GM23248 (cell line): ENCODE measurements around the gene PTK6.

ENCODE experiments used
- EZH2 ChIP-seq: fragments of 200-600 bp; sonication (generic); IDR thresholded peaks from 2 replicates; pipeline ENCODE4 v1.6.1; 2018; ENCODE audit warnings: antibody characterized with exemption, mild to moderate bottlenecking; ENCODE audit not compliant: insufficient read depth, poor library complexity, severe bottlenecking
- EZH2phosphoT487 ChIP-seq: fragments of 200-600 bp; sonication (generic); IDR thresholded peaks from 2 replicates; pipeline ENCODE4 v1.6.1; 2018; ENCODE audit warnings: antibody characterized with exemption, moderate library complexity, mild to moderate bottlenecking, low read depth; ENCODE audit not compliant: insufficient read depth

DNA sequence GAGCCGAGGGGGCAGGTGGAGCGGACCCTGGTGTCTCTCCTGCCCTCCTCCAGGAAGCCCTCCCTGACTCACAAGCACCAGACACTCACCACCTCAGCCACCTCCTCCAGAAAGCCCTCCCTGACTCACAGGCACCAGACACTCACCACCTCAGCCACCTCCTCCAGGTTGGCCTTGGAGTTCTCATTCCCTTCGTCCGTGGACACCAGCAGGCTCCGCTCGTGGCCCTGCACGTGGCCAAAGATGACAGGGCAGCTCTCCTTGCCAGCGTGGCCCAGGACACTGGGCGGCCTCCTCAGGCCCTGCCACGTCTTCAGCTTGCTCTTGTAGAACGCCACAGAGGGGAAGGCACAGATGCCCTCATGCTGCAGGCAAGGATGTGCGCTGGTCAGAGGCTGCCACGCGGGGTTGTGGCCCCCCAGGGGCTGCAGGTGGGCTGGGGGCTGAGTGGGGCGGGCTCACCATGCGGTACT is 23.2 kb upstream of the PTK6 start:
- no peak for TF ChIP-seq EZH2phosphoT487
- no peak for TF ChIP-seq EZH2
